Mucosa of rectum (tissue), 2 donors: ENCODE measurements around the gene MYCBP2.

Experiments
- H3K27ac ChIP-seq, 2 donors: one replicate each; pipeline ENCODE4 v1.7.0; 2013; ENCODE audit warnings: inconsistent platforms in 2 of 2, low read depth in 2 of 2, low read length in 2 of 2
- H3K27me3 ChIP-seq, 2 donors: one replicate each; pipeline ENCODE4 v1.7.0; 2013; ENCODE audit warnings: low read length in 2 of 2; ENCODE audit not compliant: control insufficient read depth in 2 of 2, insufficient read depth in 2 of 2
- H3K36me3 ChIP-seq, 2 donors: one replicate each; pipeline ENCODE4 v1.7.0; 2013; ENCODE audit warnings: low read length in 2 of 2; ENCODE audit not compliant: control insufficient read depth in 2 of 2, insufficient read depth in 2 of 2
- H3K4me1 ChIP-seq, 2 donors: one replicate each; pipeline ENCODE4 v1.7.0; 2013; ENCODE audit warnings: low read length in 2 of 2, mild to moderate bottlenecking in 1 of 2; ENCODE audit not compliant: control insufficient read depth in 2 of 2, insufficient read depth in 2 of 2
- H3K4me3 ChIP-seq, 2 donors: one replicate each; pipeline ENCODE4 v1.7.0; 2013; ENCODE audit warnings: low read length in 2 of 2
- H3K9ac ChIP-seq, 2 donors: one replicate each; pipeline ENCODE4 v1.7.0; 2013; ENCODE audit warnings: low read length in 2 of 2, low read depth in 1 of 2, mild to moderate bottlenecking in 1 of 2
- H3K9me3 ChIP-seq, 2 donors: one replicate each; pipeline ENCODE4 v1.7.0; 2013; ENCODE audit warnings: low read length in 2 of 2; ENCODE audit not compliant: control insufficient read depth in 2 of 2
- donor health status: healthy.
- donor health status: Normal muscosa, but diverticular disease.

Gene MYCBP2

DNA sequence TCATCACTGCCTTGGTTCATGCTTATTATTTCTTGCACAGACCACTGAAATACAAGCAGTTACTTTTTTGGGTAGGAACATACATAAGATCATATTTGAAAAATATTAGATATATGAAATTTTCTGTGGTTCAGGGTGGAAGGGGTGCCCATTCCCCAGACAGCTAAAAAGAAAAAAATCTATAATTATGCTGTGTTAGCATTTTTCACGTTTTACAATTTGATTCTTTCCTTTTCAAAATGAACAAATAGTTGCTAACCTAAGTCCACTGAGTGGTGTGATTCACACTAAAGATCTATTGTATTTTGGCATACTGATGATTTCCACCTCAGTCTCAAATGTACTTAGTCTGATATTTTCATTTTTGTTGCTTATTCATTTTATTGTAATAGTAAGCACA is 233.2 kb downstream of the MYCBP2 start:
- Histone ChIP-seq H3K4me1 (no peaks in the 10 kb centered on the region), H3K36me3 (peaks cover 9 to 24% of the 10 kb centered on the region in 2 donors)

DNA sequence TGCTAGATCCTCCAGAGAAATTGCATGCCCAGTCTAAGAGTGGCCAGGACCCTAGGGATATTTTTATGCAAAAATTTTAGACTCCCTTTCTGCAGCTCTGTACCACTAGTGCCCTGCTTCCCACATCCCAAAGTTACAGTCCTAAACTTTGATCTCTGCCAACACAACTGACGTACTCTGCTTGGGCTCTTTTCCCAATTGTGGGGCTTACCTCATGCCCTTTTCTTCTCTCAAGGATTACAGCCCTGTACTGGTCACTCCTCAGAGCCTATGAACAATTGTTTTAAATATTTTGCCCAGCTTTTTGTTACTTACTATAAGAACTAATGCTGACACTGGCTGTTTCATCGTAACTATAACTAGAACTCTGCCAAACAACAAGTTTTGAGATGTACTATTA is 242.1 kb downstream of the MYCBP2 start:
- H3K9ac ChIP-seq, result no peak overlapping the region
- H3K36me3 ChIP-seq, result peaks cover 32 to 55% of the 10 kb centered on the region in 2 donors
- H3K27me3 ChIP-seq, result no peaks in the 10 kb centered on the region
- no peak overlapping the region for H3K4me3 ChIP-seq
- no peaks in the 10 kb centered on the region for H3K9me3 ChIP-seq
- no peak overlapping the region for H3K27ac ChIP-seq
- no peaks in the 10 kb centered on the region for H3K4me1 ChIP-seq

More for the DNA sequence above, 233.2 kb downstream of the MYCBP2 start:
- Histone ChIP-seq H3K9me3 (no peaks in the 10 kb centered on the region), H3K27ac (no peak overlapping the region), H3K9ac (no peak overlapping the region), H3K27me3 (no peaks in the 10 kb centered on the region), H3K4me3 (no peak overlapping the region)

DNA sequence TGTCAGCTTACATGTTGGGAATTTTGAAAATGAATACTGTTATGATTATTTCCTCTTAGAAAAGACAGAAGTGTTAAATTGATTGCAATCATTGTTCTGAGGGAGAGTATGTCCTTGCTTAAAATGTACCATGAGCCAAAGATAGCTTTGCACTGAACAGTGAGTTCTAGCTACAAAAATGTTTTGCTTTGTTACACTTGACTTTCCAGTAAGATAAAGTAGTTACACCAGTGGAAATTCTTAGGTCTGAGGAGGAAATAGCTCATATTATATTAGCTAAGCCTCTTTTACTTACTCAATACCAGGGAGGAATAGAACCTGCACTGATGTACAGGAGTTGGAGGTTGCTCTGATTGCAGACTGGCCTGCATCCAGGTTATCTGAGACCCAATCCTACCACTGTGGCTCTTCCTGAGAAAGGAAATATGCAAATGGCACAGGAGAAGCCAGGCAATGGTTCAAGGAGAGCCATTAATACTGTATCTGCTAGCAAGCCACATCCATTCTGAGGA is 246.9 kb downstream of the MYCBP2 start:
- Histone ChIP-seq H3K4me1 (no peaks in the 10 kb centered on the region), H3K9ac (no peak overlapping the region), H3K9me3 (no peaks in the 10 kb centered on the region), H3K4me3 (no peak overlapping the region), H3K27me3 (no peaks in the 10 kb centered on the region), H3K27ac (no peak overlapping the region), H3K36me3 (peaks cover 52 to 56% of the 10 kb centered on the region in 2 donors)

DNA sequence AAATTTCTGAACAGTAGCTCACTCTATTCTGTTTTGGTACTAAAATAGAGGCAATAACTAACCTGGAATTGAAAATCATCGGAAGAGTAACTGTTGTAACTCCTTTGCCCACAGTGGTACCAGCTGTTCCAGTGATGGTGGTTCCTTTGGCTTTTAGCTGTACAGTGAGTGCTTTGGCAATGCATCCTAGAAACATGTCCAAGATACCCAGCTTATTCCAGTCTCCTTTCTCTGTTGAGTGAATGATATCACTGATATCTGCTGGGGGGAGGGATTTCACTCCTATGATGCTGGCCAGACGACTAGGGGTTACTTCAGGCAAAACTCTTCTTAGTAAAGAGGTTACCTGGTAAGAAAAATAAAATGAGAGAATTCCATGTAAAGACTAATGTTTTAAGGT is 259.4 kb downstream of the MYCBP2 start:
- Histone ChIP-seq H3K4me3 (no peak overlapping the region), H3K36me3 (peaks cover 24 to 30% of the 10 kb centered on the region in 2 donors), H3K27me3 (no peaks in the 10 kb centered on the region), H3K9ac (no peak overlapping the region), H3K27ac (no peak overlapping the region), H3K9me3 (no peaks in the 10 kb centered on the region), H3K4me1 (no peaks in the 10 kb centered on the region)

DNA sequence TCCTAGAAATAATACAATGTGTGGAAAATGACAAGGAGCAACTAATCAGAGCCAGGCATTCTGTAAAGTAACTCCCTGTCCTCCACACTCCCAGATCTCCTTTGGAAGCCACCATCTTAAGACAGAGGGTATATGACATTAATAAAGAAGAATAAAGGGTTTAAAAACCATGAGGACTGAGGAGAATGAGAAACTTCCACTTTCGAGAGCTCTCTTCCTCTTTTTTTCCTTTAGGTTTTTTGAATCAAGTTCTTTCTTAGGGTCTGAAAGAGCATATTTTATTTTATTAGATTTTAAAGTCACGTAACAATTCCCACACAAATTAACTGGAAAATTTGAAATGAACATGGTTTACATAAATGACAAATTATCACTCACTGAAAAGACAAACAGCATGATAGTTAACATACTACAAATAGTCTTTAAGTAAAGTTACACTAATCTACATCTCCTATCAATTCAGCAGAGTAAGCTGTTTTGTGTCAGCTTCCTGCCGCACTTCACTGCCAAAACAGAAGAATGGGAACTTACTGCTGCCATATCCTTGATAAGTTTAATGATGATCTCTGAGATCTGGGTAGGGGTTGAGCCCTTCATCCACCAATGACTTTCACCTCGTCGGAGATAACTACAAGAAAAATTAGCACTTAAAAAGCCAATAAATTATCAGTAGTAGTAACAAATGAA is 261.3 kb downstream of the MYCBP2 start:
- Histone ChIP-seq H3K4me1 (no peaks in the 10 kb centered on the region), H3K27me3 (no peaks in the 10 kb centered on the region), H3K36me3 (peaks cover 24 to 35% of the 10 kb centered on the region in 2 donors), H3K9me3 (no peaks in the 10 kb centered on the region), H3K9ac (no peak overlapping the region), H3K27ac (no peak overlapping the region), H3K4me3 (no peak overlapping the region)

DNA sequence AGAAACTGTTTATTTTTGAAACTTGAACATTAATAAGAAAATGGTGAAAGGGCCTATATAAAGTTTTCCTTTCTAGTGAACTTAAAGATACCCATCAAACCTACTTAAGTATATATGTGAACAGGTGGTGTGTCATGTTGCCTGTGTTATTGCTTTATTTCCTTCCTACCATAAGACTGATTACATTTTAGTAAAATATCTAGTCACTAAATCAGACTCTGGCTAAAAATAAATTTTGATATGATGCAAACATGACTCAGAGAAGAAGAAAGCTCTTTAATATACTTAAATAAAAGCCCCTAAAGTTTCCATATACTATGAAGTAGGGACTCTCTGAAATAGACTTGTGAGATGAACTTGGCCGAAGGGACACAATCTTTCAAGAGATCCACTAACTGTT is 264.8 kb downstream of the MYCBP2 start:
- no peaks in the 10 kb centered on the region for H3K4me1 ChIP-seq
- peaks cover 23 to 32% of the 10 kb centered on the region in 2 donors for H3K36me3 ChIP-seq
- H3K27ac ChIP-seq, result no peak overlapping the region
- H3K9ac ChIP-seq, result no peak overlapping the region
- H3K27me3 ChIP-seq, result no peaks in the 10 kb centered on the region
- no peak overlapping the region for H3K4me3 ChIP-seq
- no peaks in the 10 kb centered on the region for H3K9me3 ChIP-seq

DNA sequence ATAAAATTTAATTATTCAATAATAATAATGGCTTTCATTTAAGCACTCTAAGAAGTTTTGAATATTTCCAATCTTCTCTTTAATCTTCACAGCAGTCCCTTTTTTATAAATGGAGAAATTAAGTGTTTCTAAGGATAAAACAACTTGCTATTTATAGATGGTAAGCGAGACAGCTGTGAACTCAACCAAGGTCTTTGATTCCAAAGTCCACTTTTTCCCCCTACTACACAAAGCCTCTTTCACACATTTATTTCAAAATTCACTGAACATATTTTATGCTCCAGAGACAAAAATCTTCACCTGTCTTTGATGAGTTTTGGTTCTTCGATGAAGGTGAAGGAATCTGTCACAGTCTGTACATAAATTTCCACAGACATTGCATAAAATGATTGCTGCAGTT is 265.5 kb downstream of the MYCBP2 start:
- Histone ChIP-seq H3K4me1 (no peaks in the 10 kb centered on the region), H3K9me3 (no peaks in the 10 kb centered on the region), H3K27me3 (no peaks in the 10 kb centered on the region), H3K36me3 (peaks cover 30 to 33% of the 10 kb centered on the region in 2 donors), H3K27ac (no peak overlapping the region), H3K9ac (no peak overlapping the region), H3K4me3 (no peak overlapping the region)

DNA sequence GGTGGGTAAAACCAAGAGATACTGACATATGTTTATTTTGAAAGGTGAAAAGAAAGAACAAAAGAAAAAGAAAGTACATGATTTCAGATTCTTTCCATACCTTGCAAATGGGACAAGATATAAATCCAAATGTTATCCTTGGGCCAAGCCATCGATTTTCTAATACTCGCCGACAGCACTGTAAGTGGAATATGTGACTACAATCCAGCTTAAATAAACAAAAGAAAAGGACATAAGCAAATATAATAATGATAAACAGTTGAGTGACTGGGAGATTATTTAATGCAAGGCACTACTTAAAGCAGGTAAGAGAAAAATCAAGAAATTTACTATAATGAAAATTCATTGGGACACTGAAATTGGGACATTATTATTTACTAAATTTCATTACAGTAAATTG is 270.0 kb downstream of the MYCBP2 start:
- no peaks in the 10 kb centered on the region for H3K4me1 ChIP-seq
- H3K9ac ChIP-seq, result no peak overlapping the region
- no peaks in the 10 kb centered on the region for H3K27me3 ChIP-seq
- H3K27ac ChIP-seq, result no peak overlapping the region
- no peaks in the 10 kb centered on the region for H3K9me3 ChIP-seq
- H3K36me3 ChIP-seq, result peaks cover 29 to 39% of the 10 kb centered on the region in 2 donors
- H3K4me3 ChIP-seq, result no peak overlapping the region

DNA sequence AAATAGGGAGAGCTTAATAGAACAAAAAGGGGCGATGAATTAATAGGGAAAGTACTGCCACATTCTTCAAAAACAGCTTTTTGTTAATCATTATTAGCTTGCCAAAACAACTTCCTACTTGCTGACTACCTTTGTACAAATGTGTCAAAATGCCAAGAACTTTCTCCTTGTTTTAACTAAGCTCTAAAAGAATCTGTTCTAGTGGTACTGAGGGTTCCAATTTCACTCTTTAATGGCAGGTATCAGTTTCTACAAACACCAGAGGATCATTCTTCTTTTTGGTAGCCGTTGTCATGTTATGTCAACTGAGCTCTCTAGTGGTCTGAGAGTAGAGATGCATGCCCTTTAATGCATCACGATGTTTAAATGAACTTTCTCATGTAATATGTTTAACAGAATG is 270.5 kb downstream of the MYCBP2 start:
- H3K9me3 ChIP-seq, result no peaks in the 10 kb centered on the region
- no peak overlapping the region for H3K4me3 ChIP-seq
- H3K27me3 ChIP-seq, result no peaks in the 10 kb centered on the region
- no peak overlapping the region for H3K9ac ChIP-seq
- H3K27ac ChIP-seq, result no peak overlapping the region
- peaks cover 29 to 44% of the 10 kb centered on the region in 2 donors for H3K36me3 ChIP-seq
- no peaks in the 10 kb centered on the region for H3K4me1 ChIP-seq

DNA sequence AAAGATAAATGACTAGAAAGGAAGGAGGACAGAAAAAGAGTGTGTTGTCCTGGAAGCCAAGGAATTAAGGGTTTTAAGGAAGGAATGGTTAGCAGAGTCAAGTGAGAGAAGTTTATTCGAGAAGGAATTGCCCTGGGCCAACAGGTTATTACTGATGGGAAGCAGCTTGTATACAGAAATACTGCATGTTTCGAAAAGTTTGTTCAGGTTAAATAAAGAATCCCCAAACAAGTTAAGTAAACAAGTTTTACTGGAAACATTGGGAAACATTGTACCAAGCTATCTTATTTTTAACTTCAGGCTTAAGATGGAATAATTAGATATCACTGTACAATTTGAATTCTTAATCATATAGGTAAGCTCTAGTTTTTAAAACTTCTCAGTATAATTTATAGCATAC is 271.7 kb downstream of the MYCBP2 start:
- Histone ChIP-seq H3K9ac (no peak overlapping the region), H3K9me3 (no peaks in the 10 kb centered on the region), H3K4me1 (no peaks in the 10 kb centered on the region), H3K4me3 (no peak overlapping the region), H3K36me3 (peaks cover 34 to 55% of the 10 kb centered on the region in 2 donors), H3K27ac (no peak overlapping the region), H3K27me3 (no peaks in the 10 kb centered on the region)
